ENCODE data around the gene FAM78B.
A peak's percentile ranks its signal among the peaks of the same experiment; 100 is the strongest.

FAM78B gene, protein sequence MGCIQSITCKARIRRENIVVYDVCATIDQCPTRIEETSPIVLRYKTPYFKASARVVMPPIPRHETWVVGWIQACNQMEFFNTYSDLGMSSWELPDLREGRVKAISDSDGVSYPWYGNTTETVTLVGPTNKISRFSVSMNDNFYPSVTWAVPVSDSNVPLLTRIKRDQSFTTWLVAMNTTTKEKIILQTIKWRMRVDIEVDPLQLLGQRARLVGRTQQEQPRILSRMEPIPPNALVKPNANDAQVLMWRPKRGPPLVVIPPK
- 0 to 0.14 reads per million in 2 donors for total RNA-seq

DNA sequence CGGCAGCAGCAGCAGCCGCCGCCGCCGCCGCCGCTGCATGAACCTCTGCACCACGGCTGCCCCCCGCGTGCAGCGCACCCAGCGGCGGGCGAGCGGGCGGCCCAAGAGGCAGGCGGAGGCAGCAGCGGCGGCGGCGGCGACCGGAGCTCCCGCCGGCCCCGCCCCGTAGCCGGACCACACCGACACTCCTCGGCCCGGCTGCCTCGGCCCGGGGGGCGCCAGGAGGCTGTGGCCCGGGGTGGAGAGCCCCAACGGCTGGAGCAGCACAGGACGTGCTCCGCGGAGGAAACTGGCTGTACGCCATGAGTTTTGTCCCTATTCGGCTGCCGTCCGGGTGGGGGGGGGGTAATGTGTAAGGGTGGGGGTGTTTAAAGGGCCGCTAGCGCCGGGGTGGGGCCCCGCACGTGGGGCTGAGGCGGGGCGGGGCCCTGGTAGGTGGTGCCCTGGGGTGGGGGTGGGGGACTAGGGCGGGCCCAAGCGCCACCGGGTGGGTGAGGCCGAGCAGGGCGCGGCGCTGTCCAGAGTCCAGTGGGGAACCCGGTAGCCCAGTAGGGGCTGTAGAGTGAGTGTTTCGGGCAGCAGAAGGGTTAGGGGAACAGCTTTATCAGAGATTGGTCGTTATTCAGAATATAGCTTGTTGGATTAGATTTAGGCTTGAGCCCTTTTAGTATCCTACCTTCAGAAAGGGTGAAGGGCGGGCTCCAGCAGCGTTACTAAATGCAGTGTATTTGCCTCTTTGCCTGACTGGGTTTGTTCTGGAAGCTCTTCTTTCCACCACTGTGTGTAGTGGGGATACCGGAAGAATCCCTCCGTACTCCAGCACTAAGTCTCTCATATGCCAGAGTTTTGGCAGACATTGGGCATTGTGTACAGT is at the start of gene FAM78B:
Gene FAM78B (minus strand): TSS at position 304 of the 874 bp plus-strand sequence. CDS start 753 bp downstream, outside the sequence.
- peak; percentile 6 for DNase-seq

DNA sequence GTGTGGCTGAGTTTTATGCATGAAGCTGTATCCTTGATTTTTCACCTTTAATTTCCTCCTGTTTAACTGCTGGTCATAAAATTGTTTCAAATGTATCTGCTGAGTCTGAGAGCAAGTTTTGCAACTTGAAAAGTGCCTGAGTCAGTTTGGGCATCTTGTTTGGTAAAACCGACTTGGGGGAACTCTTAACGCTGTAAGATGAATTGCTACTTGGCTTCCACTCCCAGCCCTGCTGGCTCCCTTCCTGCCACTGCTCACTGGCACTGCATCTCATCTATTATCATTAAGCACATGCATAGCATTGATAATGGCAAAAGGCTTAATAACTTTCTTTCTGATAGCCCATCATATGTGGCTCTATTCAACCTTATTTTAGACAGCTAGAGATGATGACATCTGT is 35.7 kb upstream of the FAM78B start:
- no peak for DNase-seq

DNA sequence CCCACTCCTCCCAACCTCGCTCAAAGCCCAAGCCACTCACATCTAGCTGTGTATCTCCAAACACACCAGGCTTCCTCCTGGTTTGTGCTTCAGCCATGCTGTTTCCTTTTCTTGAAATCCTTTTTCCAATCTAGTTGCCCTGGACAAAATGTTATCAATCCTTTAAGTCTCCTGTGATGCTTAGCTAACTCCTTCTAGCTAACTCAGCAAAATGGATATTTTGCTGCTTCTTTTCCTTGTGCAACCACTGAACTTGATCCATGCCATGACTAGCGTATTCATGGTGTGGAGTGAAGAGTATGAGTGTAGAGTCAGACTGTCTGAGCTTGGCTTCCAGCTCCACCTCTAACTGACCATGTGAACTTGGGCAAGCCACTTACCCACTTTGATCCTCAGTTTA is 33.9 kb upstream of the FAM78B start:
- DNase-seq, result no peak

DNA sequence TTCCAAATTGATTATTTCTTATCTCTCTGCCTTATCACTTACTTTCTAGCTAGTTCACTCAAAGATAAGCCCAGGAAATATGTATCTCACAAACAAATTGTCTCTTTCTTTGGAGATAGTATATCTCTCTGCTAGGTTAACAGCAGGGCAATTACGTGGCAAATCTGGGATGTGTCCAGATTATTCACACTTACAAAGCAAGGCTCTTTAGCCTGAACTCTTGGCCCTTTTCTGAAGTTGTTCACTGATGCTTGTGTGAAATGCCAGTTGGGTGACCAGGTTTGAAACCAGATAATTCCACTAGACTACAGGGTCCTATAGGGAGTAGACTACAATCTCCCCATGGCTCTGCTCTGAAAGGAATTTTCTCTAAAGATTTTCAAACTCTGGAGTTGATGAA is 30.8 kb upstream of the FAM78B start:
- no peak for DNase-seq

DNA sequence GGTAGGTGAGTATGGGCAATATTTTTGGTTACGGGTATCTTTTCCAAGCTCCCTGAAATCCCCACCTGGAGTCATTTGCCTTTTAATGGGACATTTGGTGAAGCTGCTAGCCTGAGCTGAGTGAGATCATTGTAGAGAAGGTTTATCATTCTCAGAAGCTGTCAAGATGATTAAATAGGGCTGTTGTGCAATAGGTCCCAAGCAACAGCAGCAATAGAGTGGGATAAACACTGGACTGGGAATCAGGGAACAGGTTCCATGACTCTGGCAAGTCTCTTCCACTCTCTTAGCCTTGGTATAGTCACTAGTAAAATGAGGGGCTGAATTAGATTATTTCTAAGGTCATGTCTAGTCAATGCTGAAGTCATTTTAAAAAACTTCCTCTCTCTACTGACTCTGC is 30.3 kb upstream of the FAM78B start:
- DNase-seq, result no peak

DNA sequence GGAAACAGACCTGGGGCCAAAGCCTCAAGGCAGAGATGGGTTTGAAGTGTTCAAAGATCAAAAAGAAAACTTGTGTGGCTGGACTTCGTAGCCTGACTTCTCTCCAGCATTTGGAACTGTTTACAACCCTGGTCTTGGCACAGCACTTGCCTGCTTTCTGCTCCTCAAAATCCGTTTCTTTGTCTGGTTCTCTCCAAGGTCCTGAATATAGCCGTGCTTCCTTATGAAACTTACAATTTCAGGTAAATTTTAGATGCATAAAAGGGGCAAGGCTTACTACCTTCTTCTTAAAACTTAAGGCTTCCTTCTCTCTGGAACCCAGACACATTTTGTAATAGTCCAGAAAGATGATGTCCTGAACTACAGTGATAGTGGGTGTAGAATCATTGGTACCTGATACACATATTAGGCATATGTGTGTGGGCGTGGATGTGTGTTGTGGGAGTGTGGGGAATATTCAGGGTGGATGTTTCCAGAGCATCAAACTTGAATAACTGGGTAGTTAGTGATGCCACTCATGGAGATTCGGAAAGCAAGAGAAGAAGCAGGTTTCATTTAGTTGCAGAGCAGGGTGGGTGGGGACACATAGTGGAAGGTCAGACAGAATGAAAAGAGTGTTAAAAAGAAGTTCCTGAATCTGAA is 26.4 kb upstream of the FAM78B start:
- no peak for DNase-seq

DNA sequence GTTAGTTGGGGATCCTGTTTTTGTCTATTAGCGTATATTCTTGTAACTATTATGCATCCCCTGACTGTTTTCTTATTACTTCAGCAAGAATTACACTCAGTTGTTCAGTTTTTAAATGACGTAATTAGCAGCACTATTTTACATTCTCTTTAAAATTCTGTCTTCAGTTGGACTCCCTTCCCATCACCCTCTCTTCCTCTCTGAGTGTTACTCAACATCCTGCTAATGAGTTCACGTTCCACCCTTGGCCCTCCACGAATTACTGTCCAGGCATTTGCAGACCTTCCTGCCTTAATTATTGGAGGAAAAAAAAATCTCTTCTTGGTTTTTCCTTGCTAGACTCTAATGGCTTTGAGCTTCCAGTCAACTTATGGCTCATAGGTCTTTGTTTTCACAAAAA is 23.6 kb upstream of the FAM78B start:
- no peak for DNase-seq

DNA sequence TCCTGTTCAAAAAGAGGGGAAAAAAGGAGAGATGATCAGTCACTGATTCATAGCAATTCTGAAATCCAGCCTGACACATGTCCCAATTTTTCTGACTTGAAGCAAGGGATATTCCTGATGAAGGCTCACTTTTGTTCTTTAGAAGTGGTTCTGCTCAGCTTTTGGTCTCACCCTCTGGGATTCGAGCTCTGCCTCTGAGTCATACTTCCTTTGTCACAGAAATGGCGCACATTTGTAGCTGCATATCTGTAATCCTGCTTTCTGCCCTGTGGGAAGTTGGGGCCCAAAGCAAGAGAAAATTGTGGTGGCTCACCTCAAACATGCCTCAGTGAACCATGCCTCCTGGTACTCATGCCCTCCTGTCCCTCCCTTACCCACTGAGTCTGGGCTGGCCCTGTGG is 22.3 kb upstream of the FAM78B start:
- DNase-seq, result no peak

DNA sequence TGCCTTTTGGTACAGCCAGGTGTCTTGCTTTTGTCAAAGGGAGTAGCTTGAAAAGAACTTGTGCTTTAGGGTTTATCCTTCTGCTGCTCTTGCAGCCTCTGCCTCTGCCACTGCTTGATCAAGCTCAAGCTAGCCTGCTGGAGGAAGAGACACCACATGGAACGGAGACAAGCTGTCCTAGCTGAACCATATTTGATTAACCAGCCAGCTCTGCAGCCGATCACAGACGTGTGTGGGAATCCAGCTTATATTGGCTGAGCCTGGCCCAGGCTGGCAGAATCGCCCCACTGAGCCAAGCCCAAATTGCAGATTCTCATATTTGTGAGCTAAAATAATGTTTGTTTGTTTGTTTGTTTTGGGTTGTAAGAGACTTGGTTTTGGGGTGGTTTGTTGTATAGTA is 18.7 kb upstream of the FAM78B start:
- DNase-seq, result no peak

DNA sequence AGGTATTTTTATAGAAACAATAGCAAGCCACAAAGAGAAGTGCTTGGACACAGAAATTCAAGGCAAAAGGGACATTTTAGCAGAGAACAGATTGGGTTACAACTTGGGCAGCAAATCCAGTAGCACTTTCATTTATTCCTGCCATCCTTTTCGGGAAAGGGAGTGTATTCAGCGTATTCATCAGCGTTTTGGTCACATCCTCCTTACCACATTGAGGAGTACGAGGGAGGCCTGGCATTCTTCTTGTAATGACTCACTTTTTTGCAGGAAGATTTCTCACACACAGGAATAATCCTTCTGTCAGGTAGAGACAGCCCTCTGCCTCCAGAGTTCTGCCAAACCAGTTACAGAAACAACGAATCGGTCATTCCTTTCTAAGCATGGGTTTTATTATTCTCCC is 18.1 kb upstream of the FAM78B start:
- DNase-seq, result no peak

DNA sequence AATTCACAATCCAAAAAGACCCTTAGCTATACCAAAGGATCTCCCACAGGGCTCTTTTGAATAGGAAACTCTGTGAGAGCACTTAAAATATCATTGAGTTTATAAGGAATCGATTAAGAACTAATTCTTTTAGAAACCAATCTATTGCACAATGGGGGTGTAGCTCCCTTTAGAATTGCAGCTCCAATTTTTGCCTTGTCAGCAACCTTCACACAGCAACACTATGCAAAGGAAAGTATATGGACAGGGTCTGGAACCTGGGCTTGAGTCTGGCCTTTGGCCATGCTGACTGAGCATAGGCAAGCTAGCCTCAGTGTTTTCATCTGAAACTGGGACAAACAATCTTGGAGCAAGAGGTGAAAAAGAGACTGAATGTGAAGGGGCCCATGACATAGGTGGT is 17.2 kb upstream of the FAM78B start:
- DNase-seq, result no peak

DNA sequence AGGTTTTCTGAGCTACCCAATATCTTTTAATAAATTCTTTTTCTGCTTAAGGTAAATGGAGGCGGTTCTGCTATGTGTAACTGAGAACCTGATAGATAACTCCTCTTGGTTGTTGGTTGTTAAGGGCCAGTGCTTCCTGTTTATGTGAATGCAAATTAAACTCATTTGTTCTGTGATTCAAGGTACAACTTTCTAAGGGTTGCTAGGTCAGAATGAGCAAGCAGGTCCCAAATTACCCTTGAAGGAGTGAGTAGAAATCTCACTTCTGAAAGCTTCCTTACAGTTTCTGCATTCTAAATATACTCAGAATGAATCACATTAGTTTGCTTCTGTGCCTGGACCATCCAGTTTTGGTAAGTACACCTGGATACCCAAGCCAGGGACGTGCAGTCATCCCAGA is 15.5 kb upstream of the FAM78B start:
- no peak for DNase-seq

DNA sequence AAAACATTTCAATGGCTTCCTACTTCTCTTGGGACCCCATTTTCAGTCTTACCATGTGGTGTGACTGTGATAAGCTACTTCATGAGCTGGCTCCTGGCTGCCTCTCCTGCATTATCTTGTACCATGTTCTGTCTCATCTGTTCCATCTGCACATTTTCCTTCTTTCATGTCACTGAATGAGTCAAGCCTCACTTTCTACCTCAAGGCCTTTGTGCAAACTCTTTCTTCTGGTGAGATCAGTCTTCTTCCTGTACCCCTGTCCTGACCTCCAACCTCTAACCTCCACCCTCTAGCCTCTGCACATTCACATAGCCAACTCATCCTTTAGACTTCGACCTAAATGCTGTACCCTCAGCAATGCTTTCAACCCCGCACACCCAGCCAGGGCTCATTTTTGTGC is 9.6 kb upstream of the FAM78B start:
- DNase-seq, result no peak

DNA sequence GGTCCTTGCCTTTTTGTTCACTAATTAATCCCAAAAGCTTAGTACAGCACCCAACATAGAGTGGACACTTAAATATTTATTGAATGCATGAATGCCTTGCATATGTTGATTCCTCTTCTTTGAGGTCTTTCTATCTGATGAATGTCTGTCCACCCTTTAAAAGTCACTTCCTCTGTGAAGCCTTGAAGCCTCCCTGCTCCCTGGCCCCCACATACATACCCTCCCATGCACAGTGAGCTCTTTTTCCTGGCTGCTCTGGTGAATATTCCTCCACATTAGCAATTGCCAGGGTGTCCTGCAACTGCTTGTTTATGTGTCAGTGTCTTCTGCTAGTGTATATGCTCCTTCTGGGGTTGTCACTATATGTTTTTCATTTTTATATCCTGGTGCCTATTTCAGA is 8.2 kb upstream of the FAM78B start:
- DNase-seq, result no peak

DNA sequence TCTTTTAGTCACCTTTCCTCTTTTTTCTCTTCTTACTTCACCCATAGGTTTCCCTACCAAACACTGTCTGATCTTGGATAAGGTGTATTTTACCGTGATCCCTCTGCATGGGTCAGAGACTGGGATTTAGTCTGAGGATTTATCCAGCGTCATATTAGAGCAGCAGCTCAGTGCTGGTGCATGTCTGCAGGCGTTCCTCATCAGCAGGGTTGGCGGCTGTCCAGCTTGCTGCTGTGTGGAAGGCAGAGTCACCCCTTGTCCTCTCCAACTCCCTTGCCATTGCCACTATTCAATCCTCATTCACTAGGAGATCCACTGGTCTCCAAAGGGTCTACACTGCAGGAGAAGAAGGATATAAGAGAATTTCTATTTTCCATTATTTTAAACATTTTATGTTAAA is 7.3 kb upstream of the FAM78B start:
- DNase-seq, result no peak

DNA sequence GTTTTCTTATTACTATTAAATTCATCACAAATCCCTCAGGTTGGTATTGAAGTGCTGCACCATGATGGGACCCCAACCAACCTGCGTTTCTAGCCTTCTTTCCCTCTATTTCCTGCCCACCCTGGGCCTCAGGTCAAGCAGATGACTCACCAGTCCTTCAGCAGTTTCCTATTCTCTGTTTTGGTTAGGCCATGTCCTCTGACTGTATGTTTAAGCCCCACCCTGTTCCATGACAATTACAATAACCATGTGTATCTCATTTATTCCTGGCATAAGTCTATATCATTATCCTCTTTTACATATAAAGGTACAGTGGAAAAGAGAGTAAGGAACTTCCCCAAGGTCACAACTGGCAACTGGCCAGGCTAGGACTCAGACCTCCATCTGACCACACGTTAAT is 5.3 kb upstream of the FAM78B start:
- DNase-seq, result no peak

DNA sequence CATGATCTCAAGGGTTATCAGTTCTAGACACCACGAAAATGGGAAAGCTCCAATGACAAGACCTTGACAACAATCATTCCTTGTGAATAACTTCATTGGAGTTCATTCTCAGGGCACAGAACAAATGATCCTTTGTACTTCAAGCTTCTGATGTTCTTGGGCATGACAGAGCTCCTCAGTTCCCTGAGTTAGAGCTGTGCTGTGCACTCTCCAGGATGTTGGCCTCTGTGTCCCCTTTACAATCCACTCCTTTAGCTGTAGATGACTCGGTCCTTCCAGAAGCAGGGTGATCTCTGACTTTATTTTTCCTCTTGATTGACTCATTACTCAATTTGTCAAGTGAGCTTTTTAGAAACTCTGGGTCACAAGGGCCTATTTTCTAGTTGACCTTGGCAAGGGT is 3.9 kb upstream of the FAM78B start:
- DNase-seq, result no peak

DNA sequence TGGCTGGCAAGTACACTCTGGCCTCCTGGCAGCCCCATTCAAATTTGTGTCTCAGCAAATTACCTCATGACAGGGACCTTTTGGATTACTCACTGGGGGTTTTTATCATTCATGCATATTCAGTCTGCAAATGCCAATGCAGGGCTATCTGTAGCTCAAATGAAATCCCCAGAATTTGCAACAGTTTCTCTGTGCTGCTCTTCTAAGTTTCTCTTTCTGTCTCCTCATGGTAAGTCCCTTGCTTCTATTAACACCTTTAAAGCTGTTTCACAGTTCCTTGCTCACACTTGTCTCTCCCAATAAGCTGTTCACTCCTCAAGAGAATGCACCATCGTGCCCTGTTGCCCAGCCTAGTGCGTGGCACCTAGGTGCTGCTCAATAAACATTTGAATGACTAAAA is 3.3 kb upstream of the FAM78B start:
- no peak for DNase-seq

DNA sequence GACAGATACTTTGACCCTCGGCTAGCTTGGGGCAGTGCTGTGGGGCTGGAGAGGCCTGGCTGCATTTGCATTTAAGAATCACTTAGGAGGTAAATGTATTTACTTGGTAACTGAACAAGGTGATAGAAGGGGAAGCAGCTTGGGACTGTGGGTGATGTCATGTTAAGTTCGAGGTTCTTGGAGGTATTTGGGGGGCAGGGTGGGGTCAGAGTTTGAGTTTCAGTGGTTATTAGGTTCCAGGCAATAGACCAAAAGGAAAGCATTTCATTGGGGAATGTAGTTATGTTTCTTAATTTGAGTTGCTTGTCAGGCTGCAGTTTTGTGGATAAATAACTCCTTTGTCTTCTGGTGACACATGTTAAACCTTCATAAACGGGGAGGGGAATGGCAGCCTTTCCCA is 2.4 kb upstream of the FAM78B start:
- no peak for DNase-seq

DNA sequence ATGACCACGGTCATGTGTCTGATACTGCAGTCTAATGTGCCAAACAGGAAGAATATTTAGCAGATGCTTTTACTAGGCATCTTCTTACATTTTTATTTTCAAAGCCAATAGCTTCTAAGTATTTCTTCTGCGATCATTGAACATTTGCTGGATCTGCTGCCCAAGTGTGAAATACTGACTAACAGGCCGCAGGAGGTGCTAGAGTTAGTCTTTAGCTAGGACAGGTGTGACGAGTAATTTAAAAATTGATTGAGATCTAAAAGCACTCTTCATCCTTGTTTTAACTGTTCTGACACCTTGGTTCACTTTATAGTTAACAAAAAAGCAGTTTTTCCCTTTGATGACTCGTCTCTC is 748 bp upstream of the FAM78B start:
- DNase-seq, result no peak

DNA sequence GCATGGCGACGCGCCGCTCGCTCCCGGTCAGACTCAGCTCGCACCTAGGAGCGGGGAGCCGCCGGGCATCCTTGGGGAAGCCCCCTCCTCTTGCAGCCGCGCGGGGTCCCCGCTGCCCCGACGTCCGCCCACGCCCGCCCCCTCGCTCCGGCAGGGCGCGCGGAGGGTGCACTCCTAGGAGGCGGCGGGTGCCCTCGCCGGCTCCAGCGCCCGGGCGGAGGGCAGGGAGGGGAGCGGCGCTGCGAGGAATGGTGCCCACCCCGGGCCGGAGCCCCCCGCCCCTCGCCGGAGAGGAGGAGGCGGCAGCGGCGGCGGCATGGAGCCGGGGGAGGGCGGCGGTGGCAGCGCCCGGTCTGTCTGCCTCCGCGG is 488 bp downstream of the FAM78B start:
- DNase-seq, result no peak

DNA sequence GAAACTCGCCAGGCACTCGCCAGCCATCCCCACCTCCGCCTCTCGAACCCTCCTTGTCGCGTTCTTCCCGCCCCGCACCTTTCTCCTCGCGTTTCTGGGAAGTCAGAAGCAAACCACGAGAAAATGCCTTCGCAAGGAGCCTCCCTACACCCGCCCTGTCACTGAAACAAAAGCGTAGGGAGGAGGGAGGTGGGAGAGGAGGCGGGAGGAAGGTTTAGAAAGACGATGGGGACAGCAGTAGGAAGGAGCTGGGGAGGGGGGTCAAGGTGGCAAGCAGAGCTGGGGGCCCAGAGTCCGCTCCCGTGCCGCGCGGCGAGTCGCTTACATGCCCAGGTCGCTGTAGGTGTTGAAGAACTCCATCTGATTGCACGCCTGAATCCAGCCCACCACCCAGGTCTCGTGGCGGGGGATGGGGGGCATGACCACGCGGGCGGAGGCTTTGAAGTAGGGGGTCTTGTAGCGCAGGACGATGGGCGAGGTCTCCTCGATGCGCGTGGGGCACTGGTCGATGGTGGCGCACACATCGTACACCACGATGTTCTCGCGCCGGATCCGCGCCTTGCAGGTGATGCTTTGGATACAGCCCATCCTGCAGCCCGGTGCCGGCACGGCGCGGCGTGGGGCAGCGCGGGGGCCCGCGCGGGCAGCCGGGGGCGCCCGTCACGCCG is 1.0 kb downstream of the FAM78B start:
- DNase-seq, result no peak

DNA sequence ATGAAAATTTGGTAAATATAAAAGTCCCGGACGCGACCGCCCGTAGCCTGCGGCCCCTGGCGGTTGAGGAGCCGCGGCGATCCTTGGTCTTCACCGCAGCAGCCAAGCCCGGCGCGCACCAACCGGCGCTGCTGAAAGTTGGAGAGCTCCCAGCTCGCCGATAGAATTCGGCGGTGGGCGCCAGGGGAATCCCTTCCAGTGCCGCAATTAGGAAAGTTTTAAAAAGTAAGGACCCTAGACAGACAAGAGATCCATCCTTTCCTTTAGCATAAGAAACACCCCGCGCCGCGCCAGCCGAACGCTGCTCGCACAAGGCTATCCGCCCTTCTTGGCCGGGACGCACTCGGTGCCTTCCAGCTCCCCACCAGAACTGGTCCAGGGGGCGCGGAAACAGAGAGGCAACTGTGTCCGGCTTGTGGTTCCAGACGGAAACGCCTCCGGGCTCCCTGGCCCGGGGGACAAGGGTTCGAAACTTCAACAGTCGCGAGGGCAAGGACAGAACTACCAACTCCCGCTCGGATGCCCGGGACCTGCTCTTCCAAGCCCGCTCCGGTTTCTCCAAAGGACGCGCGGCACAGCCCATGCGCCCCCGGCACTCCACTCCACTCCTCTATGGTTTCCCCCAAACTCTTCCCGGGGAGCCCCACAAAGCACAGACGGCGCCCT is 1.7 kb downstream of the FAM78B start:
- DNase-seq, result no peak

Data from T-helper 9 cell (primary cell).